NB4 (cell line): ENCODE results near the gene TRAF3.

Experiments used
- DNase-seq: peaks from one replicate; pipeline ENCODE4 v3.0.0; 2010; ENCODE audit warnings: low read depth
- H3K4me3 ChIP-seq: one replicate; pipeline ENCODE4 v1.5.1; 2011; ENCODE audit warnings: mild to moderate bottlenecking, low read depth, low read length, moderate library complexity
- MYC ChIP-seq: IDR thresholded peaks from 2 replicates; pipeline ENCODE4 v1.6.1; 2011; ENCODE audit warnings: low read depth, low read length
- POLR2A ChIP-seq: IDR thresholded peaks from 2 replicates; pipeline ENCODE4 v1.6.1; 2011; ENCODE audit warnings: mild to moderate bottlenecking; ENCODE audit not compliant: insufficient read length; ENCODE audit errors: extremely low read depth
- TF ChIP-seq, protein P1 (sequence below): IDR thresholded peaks from one replicate; pipeline ENCODE4 v1.5.1; 2012; ENCODE audit warnings: low read depth, low read length
- TF ChIP-seq, protein P2 (sequence below): IDR thresholded peaks from 2 replicates; pipeline ENCODE4 v1.6.1; 2011; ENCODE audit warnings: low read depth, low read length

TRAF3 gene

DNA sequence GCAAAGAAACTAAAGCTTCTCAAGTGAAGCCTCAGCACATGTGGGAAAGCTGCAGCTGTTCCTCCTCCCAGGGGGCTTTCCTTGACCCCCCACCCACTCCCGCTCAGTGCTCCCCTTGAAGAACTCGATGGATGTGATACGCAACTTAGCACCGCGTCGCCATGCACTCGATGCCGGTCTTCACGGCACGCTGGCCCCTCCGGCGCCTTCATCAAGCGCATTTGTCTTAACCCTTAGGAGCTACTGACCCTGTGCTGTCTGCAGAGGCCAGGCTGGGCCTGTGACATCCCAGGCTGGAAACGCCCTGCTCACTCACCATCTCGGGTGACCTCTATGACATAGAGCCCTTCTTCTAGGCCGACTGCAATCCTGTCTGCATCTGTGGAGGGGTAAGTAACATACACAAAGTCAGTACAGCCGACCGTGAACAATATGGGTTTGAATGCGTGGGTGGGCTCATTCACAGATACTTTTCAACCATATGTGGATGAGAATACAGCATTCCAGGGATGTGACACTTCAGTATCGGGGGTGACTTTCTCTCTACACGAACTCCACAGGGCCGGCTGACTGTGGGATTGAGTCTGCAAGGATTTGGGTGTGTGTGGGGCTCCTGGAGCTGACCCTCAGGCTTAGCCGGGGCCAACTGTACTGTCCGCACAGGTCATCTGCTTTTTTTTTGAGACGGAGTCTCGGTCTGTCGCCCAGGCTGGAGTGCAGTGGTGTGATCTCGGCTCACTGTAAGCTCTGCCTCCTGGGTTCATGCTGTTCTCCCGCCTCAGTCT is 168.3 kb downstream of the TRAF3 start:
- no peak for DNase-seq

DNA sequence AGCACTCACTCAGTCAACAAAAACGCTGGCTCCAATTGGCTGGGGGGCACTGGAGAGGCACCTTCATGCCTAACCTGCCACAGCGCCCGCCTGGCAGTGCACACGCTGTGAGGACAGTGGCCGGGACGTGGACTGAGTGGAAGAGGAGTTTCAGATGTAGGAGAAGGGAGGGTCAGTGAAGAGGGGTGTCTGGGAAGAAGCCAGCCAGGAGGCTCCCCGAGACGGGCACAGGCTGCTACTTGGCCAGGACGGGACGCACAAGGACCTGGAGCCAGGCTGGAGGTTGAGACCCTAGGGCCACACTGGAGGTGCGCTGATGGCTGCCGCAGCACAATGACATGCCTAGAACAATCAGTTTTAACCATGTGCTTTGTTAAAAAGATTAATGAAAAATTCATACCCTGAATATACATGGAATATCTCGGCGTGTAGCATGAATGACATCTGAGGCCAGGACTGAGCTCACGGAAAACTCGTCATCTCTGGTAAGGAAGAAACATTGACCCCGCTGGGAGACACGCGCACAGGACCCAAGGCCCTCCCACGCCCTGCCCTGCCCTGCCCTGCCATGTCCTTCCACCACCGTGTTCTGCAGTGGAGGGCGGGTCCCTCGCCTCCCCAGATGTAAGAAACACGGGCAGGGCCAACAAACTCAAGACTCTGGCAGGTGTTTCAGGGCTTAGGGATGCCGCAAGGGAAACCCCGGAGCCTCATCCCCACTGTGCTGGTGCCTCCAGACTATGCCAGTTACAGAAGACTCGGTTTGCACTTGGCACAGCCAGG is 170.3 kb downstream of the TRAF3 start:
- no peak overlapping the region for H3K4me3 ChIP-seq
- TF ChIP-seq, protein P1, sequence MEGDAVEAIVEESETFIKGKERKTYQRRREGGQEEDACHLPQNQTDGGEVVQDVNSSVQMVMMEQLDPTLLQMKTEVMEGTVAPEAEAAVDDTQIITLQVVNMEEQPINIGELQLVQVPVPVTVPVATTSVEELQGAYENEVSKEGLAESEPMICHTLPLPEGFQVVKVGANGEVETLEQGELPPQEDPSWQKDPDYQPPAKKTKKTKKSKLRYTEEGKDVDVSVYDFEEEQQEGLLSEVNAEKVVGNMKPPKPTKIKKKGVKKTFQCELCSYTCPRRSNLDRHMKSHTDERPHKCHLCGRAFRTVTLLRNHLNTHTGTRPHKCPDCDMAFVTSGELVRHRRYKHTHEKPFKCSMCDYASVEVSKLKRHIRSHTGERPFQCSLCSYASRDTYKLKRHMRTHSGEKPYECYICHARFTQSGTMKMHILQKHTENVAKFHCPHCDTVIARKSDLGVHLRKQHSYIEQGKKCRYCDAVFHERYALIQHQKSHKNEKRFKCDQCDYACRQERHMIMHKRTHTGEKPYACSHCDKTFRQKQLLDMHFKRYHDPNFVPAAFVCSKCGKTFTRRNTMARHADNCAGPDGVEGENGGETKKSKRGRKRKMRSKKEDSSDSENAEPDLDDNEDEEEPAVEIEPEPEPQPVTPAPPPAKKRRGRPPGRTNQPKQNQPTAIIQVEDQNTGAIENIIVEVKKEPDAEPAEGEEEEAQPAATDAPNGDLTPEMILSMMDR, result no peak
- TF ChIP-seq MYC (no peak), POLR2A (no peak)
- TF ChIP-seq, protein P2, sequence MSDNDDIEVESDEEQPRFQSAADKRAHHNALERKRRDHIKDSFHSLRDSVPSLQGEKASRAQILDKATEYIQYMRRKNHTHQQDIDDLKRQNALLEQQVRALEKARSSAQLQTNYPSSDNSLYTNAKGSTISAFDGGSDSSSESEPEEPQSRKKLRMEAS, result no peak
- DNase-seq, result no peak

More for the DNA sequence above, 168.3 kb downstream of the TRAF3 start:
- TF ChIP-seq POLR2A (no peak), MYC (no peak)
- TF ChIP-seq, protein P2, result no peak
- TF ChIP-seq, protein P1, result no peak
- no peak overlapping the region for H3K4me3 ChIP-seq

DNA sequence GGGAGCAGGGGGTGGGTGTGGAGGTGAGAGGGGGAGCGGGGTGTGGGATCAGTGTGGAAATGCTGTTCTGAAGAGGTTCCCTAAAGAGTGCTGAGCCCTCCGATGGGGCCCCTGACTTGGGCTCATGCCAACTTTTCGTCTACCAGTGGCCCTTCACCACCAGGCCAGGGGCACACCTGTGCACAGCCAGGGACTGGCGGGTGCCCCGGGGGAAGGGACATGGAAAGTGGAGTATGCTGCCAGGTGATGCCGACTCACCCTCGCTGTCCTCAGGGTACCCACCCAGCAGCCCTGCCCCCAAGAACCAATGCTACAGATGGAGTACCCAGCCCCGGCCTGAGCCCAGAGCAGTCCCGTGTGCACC is 171.4 kb downstream of the TRAF3 start:
- no peak overlapping the region for H3K4me3 ChIP-seq
- TF ChIP-seq, protein P2, result no peak
- TF ChIP-seq, protein P1, result no peak
- TF ChIP-seq MYC (no peak), POLR2A (no peak)
- no peak for DNase-seq

DNA sequence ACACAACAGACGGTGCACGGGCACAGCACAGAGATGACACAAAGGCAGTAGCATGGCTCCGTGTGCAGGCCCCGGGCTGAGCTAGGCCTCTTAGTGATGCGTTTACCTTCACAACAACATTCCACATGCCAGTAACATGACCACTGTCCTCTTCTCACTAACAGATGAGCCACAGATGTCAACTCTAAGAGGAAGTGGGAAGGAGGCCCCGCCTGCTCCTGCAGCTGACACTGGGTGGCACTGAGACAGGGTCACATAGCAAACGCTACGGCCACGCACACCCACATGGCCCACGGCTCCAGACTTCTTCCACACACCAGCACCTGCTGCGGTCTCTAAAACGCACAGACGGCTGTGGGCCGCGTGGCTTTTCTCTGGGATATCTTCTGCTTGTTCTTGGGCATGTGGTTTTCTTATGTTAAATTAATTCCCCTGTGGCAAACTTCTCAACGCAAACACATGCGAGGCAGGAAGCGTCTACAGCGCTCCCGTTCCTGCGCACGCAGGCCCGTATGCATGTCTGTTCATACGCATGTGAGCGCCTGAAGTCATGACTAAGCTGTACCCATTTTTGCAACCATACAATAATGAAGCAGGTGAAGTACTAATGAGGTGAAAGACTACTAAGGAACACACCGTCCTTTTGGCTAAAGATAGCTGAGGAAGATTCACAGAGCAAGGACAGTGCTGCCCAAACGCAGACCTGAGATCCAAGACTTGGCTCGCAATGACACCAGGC is 172.0 kb downstream of the TRAF3 start:
- H3K4me3 ChIP-seq, result no peak overlapping the region
- TF ChIP-seq POLR2A, result no peak
- TF ChIP-seq, protein P2, result peak; percentile 75
- TF ChIP-seq, protein P1, result no peak
- TF ChIP-seq MYC, result peak; percentile 66; the same call in 1 of the 2 replicates
- DNase-seq, result peak; percentile 82

DNA sequence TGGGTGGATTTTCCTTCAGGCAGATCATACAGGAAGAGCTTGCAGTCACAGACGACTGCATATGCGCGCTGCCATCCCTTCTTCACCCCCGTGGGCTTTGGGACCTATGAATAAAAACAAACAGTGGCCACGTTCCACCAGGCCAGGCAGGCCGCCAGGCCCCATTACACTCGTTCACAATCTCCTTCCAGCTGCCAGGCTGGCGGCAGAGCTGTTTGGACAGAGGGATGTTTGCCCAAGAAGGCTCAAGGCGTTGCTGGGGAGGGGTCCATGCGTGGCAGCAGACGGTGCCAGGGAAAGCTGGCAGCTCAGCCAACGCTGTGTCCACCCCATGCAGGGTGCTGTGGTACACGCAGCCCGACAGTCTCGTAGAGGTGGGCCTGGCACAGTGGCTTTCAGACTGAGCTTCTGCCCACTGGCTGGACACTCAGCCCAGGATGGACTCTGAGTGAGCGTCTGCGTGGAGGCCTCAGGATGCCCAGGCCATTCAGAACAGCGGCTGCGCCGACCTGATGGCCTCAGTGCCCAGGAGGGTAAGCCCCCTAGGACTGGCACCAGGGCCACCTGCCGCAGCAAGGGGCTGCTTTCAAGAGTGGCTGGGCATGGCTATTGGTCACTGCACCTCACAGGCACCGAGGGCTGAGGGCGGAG is 172.7 kb downstream of the TRAF3 start:
- no peak for DNase-seq
- TF ChIP-seq, protein P1, result no peak
- TF ChIP-seq POLR2A, result no peak
- TF ChIP-seq, protein P2, result no peak
- no peak for TF ChIP-seq MYC
- H3K4me3 ChIP-seq, result no peak overlapping the region
